Left renal cortex interstitium (tissue), 4 donors: Measurements from ENCODE around the gene SSTR4. TPM values are rescaled to one million over a fixed set of nuclear protein-coding genes. Genes with fewer than 3 reads are reported as not detected.

ENCODE experiments used
- DNase-seq, 4 donors: peaks; one replicate each; pipeline ENCODE4 v3.0.0-alpha.2; 2013; ENCODE audit warnings: low read depth in 4 of 4, low spot score in 2 of 4, missing footprints in 1 of 4
- polyA plus RNA-seq, 4 donors: library from polyadenylated mRNA; unstranded; fragments of 120-200 nt; gene quantifications; one replicate each; pipeline ENCODE4 v1.2.1, GENCODE V29; 2013; ENCODE audit not compliant: insufficient read length in 4 of 4

SSTR4 gene
- polyA plus RNA-seq, 4 donors: 0.10 to 0.27 TPM; not detected in 2

DNA sequence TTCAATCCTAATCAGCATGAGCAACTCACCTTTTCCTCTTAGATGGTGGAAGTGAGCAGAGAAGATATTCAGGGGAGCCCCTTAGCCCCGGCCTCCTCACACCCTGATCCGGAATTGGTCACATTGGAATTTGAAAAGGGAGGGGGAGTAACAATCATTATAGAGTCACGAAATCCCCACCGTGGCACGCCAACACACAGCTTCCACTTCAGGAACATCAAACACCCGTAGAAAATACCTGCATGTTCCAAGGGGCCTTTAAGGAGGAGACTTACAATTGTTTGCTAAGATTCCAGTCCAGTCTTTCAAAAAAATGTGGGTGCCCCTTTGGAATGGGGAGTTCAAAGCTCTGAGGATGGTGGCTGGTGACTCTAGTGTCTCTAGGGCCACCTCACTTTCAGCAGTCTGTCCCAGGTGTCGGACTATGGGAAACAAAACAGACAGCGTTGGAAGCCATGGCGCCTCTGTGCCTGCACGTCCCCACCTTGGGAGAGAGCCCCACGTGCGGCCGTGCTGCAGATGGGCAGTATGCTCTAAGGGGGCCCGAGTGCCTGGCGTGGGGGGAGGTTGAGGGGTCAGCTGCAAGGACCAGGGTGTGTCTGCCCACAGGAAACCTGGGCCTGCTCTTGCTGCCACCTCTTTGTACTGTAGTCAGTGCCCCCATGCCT lies 48.6 kb downstream of the SSTR4 start:
- no peak for DNase-seq

DNA sequence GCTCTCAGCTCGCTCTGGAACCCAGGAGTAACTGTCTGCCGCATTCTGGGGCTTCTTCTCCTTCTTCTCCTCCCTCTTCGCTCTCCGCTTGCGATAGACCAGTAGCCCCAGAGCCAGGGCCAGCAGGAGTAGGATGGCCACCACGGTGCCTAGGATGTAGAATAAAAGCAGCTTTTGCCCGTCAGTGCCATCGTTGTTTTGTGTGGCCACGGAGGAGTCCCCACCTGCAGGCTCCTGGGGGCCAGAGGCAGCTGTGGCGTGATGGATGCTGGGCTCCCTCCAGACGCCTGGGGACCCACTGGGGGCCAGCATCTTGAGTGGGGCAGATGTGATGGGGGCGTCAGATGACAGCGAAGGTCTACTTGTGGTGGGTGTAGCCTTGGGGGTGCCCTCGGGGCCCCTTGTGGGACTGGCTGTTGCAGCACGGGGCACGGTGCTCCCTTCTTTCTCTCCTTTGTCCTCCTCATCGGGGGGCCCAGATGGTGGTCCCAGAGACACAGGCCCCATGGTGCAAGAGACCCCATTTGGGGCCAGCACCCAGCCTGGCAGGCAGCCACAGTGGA lies 49.3 kb downstream of the SSTR4 start:
- DNase-seq: no peak

DNA sequence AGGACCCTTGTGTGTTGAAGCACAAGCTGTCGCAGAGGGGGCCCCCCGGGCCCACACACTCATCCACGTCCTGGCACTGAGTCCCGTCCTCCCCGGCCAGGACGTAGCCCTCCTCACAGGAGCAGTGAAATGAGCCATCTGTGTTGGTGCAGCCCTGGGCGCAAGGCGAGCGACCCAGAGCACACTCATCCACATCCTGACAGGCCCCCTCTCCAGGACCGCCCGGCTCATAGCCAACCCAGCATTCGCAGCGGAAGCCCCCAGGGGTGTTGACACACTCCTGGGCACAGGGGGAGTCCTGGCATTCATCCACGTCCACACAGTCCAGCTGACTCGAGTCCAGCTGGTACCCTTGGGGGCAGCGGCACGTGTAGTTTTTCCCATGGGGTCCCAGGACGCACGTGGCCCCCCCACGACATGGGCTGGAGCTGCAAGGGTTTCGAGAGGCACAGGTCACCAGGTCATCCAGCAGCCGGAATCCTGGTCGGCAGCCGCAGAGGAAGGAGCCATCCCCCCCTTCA lies 49.8 kb downstream of the SSTR4 start:
- no peak for DNase-seq

DNA sequence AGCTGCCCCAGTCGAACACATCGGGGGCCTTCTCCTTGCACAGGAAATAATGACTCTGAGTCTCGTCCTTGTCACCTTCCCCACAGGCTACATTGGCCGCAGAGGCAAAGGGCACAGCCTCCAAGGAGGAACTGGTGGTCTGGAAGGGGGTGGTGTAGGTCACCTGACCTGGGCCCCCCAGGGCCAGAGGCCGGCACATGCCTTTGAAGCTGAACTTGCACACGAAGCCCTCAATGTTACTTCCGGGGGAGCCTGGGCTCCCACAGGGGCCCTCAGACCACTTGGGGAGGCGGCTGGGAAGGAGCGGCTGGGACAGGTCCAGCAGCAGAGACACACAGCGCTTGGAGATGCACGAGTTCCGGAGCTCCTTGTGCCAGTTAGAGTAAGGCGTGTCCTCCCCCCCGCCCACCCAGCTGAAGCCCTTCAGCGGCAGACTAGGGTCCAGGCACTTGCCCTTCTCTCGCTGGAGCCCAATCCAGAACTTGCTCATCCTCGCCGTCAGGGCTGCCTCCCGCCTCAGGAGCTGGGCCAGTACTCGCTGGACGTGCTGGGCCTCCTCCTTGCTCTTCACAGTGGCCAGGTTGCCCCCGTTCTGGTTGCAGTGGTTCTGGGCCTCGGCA lies 50.4 kb downstream of the SSTR4 start:
- no peak for DNase-seq

DNA sequence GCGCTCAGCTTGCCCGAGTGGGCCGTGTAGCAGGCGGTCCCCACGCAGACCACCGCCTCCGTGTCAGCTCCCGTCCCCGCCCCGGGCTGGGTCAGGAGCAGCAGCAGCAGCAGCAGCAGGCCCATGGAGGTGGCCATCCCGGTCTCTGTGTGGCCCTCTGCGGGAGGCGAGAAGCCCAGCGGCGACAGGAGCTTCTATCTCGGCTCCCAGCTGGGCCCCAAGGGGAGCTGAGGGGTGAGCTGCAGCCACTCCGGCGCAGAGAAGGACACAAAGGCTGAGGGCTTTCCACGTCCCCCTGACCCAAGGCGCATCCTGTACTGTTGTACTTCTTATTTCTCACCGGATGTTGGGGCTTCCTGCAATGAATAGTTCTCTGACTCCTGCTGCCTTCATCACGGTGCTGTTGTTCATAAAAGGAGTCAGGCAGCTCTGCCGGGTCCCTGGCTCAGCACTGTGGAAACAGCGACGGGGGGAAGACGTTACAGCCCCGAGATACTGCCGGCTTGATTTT lies 51.0 kb downstream of the SSTR4 start, which contains the start of gene CD93:
CD93 (minus strand) TSS at position 269 of the 511 bp plus-strand sequence; CDS start at position 137, 132 bp downstream.
- no peak for DNase-seq

DNA sequence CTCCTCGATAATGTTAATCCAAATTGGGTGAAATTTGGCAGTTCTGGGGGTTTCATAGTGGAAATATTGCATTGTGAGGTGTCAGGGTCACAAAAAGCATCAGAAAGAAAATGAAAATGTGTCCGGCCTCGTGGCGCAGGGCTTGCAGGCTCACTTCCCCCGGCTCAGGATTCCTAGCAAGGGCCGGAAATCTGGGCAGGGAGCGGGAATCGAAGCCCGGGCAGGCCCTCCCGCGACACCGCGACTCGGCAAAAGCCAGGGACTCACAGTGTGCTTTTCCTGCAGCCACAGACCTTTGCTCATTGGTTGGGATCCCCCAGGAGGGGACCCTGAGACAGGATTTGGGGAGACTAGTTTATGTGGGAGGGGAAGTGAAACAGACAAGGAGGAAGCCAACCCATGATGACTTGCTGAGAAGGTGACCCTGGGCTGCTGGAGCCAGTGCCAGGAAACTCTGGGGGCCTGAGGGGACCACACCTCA lies 51.9 kb downstream of the SSTR4 start:
- no peak for DNase-seq

DNA sequence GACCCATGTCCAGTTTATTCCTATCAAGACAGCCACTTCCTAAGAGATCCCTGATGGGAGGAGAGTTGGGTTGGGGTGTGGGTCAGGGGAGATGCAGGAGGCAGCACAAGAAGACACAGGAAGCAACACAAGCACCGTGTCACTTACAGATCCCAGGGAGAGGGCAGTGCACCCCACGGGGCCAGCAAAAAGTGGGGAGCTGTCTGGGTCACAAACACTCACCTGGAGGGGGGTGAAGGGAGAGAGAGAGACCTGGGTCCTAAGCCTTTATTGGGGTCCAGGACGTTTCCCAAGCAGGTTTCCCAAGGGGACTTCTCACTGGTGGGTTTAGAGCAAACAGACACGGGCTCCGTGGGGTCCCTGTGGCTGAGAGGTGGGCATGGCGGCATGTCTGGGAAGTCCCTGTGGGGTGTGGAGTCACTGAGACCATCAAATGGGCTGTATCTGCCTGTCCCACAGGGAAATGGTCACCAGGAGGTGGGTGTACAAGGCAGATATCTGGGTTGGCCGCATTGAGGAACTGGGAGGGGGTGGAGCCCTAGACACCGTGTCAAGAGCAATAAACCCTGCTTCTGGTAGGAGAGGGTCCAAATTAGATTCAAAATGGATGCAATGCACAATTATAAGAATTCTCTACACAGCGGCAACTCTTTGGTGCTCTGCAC lies 52.6 kb downstream of the SSTR4 start:
- DNase-seq: no peak

Other genes with a start within 250 kb of the SSTR4 start
- gene THBD, start 14.4 kb downstream of the SSTR4 start, polyA plus RNA-seq: 1 to 10 TPM; 4.5 to 7.0 (median 5.6) TPM
- 10 to 100 TPM; 35.7 to 43.9 (median 40.6) TPM for gene CD93, start 51.0 kb downstream of the SSTR4 start, polyA plus RNA-seq